A549 (cell line): ENCODE data around the gene XYLT1. TPM values are rescaled to one million over a fixed set of nuclear protein-coding genes. Genes with fewer than 3 reads are reported as not detected.

Source experiments
- ATAC-seq, 2 experiments: fragments of 200-7000 bp in 1 of 2; fragments of >200 bp in 1 of 2; cut with Nextera tagmentation in 1 of 2; cut with Tn5 transposase in 1 of 2; 3 replicates each; pipeline versions ENCODE4 v1.8.0 to v1.9.1; 2018 to 2020; ENCODE audit warnings: mild to moderate bottlenecking in 1 of 2, moderate library complexity in 1 of 2
- CTCF ChIA-PET: fragments of 300-600 bp; sonication (Branson Sonifier 250); formaldehyde crosslinking; extraction: SDS; loops from one replicate; lab custom pipeline; 2021; ENCODE audit warnings: antibody characterized with exemption, inconsistent platforms; lab: Yijun Ruan, JAX
- POLR2A ChIA-PET: fragments of 350-600 bp; formaldehyde crosslinking; extraction: SDS; loops from one replicate; lab custom pipeline; 2021; ENCODE audit warnings: antibody characterized with exemption, inconsistent platforms; lab: Yijun Ruan, JAX
- DNase-seq, 2 experiments: peaks; one replicate each; pipeline versions ENCODE4 v3.0.0 to v3.0.0-alpha.2; 2011 to 2016; ENCODE audit warnings: low read depth in 1 of 2, low spot score in 1 of 2
- FAIRE-seq: peaks from 2 replicates; lab custom pipeline; 2011; peaks lifted over from hg19 to GRCh38; lab: Jason Lieb, UNC
- H3K27ac ChIP-seq, 2 experiments: fragments of >200 bp; sonication (Bioruptor Twin); formaldehyde crosslinking; 3 replicates each; pipeline ENCODE4 v1.5.1; 2016 to 2017
- H3K4me1 ChIP-seq: fragments of >200 bp; sonication (Bioruptor Twin); formaldehyde crosslinking; 3 replicates; pipeline ENCODE4 v1.6.1; 2016
- H3K4me2 ChIP-seq: fragments of >200 bp; sonication (Bioruptor Twin); formaldehyde crosslinking; 3 replicates; pipeline ENCODE4 v1.6.1; 2016
- H3K4me3 ChIP-seq: fragments of >200 bp; sonication (Bioruptor Twin); formaldehyde crosslinking; 3 replicates; pipeline ENCODE4 v1.5.1; 2016
- H3K9me3 ChIP-seq: fragments of >200 bp; sonication (Bioruptor Twin); formaldehyde crosslinking; 3 replicates; pipeline ENCODE4 v1.6.1; 2016
- CEBPB ChIP-seq, 2 experiments: fragments of >200 bp in 1 of 2; sonication (Bioruptor Twin) in 1 of 2; formaldehyde crosslinking in 1 of 2; IDR thresholded peaks; 2 replicates each; pipeline ENCODE4 v1.6.1; 2012 to 2016
- ESRRA ChIP-seq: fragments of 150-350 bp; IDR thresholded peaks from 2 replicates; pipeline ENCODE4 v1.6.1; 2014; ENCODE audit warnings: mild to moderate bottlenecking, low read length, borderline replicate concordance
- JUNB ChIP-seq: fragments of >200 bp; sonication (Bioruptor Twin); formaldehyde crosslinking; IDR thresholded peaks from 2 replicates; pipeline ENCODE4 v1.6.1; 2016
- MAX ChIP-seq: IDR thresholded peaks from 2 replicates; pipeline ENCODE4 v1.6.1; 2012
- MAZ ChIP-seq: fragments of 150-350 bp; IDR thresholded peaks from 2 replicates; pipeline ENCODE4 v1.6.1; 2014; ENCODE audit warnings: antibody characterized with exemption, low read depth, low read length, borderline replicate concordance
- RAD21 ChIP-seq, 2 experiments: fragments of >200 bp in 1 of 2; sonication (Bioruptor Twin) in 1 of 2; formaldehyde crosslinking in 1 of 2; IDR thresholded peaks in 1 of 2; conservative IDR thresholded peaks in 1 of 2; 2 replicates in 1 of 2; 3 replicates in 1 of 2; pipeline ENCODE4 v1.6.1; 2012 to 2018; ENCODE audit warnings: inconsistent platforms in 1 of 2
- REST ChIP-seq: fragments of 200-600 bp; sonication (generic); IDR thresholded peaks from 2 replicates; pipeline ENCODE4 v1.6.1; 2016; ENCODE audit warnings: antibody characterized with exemption, mild to moderate bottlenecking, moderate library complexity
- RNF2 ChIP-seq: fragments of 200-600 bp; sonication (generic); IDR thresholded peaks from 2 replicates; pipeline ENCODE4 v1.6.1; 2016; ENCODE audit warnings: low read depth, mild to moderate bottlenecking, antibody characterized with exemption, moderate library complexity, borderline replicate concordance
- TFCP2L1 ChIP-seq: fragments of 250-450 bp; sonication (Bioruptor Pico); IDR thresholded peaks from 2 replicates; pipeline ENCODE4 v1.5.0; 2021; ENCODE audit warnings: mild to moderate bottlenecking
- USF2 ChIP-seq: fragments of 450-650 bp; IDR thresholded peaks from 2 replicates; pipeline ENCODE4 v1.6.1; 2014; ENCODE audit warnings: antibody characterized with exemption
- ZFP36 ChIP-seq: fragments of 450-650 bp; IDR thresholded peaks from 2 replicates; pipeline ENCODE4 v1.6.1; 2014; ENCODE audit warnings: borderline replicate concordance; ENCODE audit not compliant: partially characterized antibody
- ZSCAN20 ChIP-seq: fragments of 250-450 bp; sonication (Bioruptor Pico); IDR thresholded peaks from 2 replicates; pipeline ENCODE4 v1.8.0; 2022; ENCODE audit warnings: mild to moderate bottlenecking, moderate library complexity
- WGBS: methylation state at CpG from one replicate; pipeline ENCODE4 v1.1.6; 2017; ENCODE audit errors: missing lambda C conversion rate; 5-methylcytosine and 5-hydroxymethylcytosine counted together
- polyA plus RNA-seq, 4 experiments: library from polyadenylated mRNA; depleted of rRNA in 3 of 4; stranded (reverse); fragments of >200 nt; fragmentation: RNase III in 1 of 4; extraction: RNeasy Plus Mini Kit Qiagen cat#74134 plus additional on column Dnase treatment in 1 of 4; gene quantifications; 2 replicates in 3 of 4; 3 replicates in 1 of 4; pipeline ENCODE4 v1.2.3, GENCODE V29; 2011 to 2017
- TF ChIP-seq, protein P1 (sequence below): IDR thresholded peaks from 2 replicates; pipeline ENCODE4 v1.6.1; 2012
- TF ChIP-seq, protein P2 (sequence below): fragments of 250-450 bp; sonication (Bioruptor Pico); IDR thresholded peaks from 2 replicates; pipeline ENCODE4 v1.5.0; 2021; ENCODE audit warnings: mild to moderate bottlenecking, moderate library complexity, borderline replicate concordance
- TF ChIP-seq, protein P3 (sequence below): fragments of >200 bp; sonication (Bioruptor Twin); formaldehyde crosslinking; IDR thresholded peaks from 2 replicates; pipeline ENCODE4 v1.6.1; 2016
- TF ChIP-seq, protein P4 (sequence below): fragments of >200 bp; sonication (Bioruptor Twin); formaldehyde crosslinking; IDR thresholded peaks from 3 replicates; pipeline ENCODE4 v1.6.1; 2016

XYLT1 gene
- polyA plus RNA-seq, 2 of the 4 experiments (the other 2 are of a cell fraction), result 0.78 to 0.88 TPM

DNA sequence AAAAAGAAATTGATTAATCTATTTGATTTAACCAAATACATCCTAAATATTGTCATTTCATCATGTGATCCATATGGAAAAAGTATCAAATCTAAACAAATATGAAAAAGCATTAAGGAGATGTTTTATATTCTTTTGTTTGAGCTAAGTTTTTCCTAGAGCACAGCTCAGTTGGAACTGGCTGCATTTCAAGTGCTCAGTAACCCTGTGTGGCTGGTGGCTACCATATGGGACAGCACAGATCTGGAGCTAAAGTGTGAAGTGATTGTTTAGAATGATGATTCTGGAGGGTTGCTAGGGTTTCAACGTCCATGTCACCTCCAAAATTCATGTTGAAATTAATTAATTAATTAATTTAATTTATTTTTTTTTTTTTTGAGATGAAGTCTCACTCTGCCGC lies 137.5 kb downstream of the XYLT1 start:
- Histone ChIP-seq H3K4me1 (no peaks in the 10 kb centered on the region), H3K4me3 (no peak overlapping the region), H3K27ac (no peak overlapping the region), H3K4me2 (no peak overlapping the region), H3K9me3 (no peaks in the 10 kb centered on the region)
- DNase-seq, result no peak
- WGBS, result 20% methylated on average over 2 of the region's 2 CpGs
- TF ChIP-seq RAD21 (conservative IDR thresholded peaks at IDR 0.05 in 1 of 2, IDR thresholded peaks at IDR 0.05 in 1 of 2) (no peak), ZSCAN20 (CRISPR knock-in tag) (no peak), TFCP2L1 (CRISPR knock-in tag) (no peak), MAX (no peak), ZFP36 (no peak), CEBPB (IDR thresholded peaks at IDR 0.05) (no peak), MAZ (no peak), RNF2 (no peak), JUNB (no peak), ESRRA (no peak), USF2 (no peak)
- TF ChIP-seq, protein P1, sequence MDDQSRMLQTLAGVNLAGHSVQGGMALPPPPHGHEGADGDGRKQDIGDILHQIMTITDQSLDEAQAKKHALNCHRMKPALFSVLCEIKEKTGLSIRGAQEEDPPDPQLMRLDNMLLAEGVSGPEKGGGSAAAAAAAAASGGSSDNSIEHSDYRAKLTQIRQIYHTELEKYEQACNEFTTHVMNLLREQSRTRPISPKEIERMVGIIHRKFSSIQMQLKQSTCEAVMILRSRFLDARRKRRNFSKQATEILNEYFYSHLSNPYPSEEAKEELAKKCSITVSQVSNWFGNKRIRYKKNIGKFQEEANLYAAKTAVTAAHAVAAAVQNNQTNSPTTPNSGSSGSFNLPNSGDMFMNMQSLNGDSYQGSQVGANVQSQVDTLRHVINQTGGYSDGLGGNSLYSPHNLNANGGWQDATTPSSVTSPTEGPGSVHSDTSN, result no peak
- TF ChIP-seq, protein P2, sequence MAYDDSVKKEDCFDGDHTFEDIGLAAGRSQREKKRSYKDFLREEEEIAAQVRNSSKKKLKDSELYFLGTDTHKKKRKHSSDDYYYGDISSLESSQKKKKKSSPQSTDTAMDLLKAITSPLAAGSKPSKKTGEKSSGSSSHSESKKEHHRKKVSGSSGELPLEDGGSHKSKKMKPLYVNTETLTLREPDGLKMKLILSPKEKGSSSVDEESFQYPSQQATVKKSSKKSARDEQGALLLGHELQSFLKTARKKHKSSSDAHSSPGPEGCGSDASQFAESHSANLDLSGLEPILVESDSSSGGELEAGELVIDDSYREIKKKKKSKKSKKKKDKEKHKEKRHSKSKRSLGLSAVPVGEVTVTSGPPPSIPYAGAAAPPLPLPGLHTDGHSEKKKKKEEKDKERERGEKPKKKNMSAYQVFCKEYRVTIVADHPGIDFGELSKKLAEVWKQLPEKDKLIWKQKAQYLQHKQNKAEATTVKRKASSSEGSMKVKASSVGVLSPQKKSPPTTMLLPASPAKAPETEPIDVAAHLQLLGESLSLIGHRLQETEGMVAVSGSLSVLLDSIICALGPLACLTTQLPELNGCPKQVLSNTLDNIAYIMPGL (CRISPR knock-in tag), result no peak
- TF ChIP-seq, protein P3, sequence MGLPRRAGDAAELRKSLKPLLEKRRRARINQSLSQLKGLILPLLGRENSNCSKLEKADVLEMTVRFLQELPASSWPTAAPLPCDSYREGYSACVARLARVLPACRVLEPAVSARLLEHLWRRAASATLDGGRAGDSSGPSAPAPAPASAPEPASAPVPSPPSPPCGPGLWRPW, result no peak
- TF ChIP-seq, protein P4, sequence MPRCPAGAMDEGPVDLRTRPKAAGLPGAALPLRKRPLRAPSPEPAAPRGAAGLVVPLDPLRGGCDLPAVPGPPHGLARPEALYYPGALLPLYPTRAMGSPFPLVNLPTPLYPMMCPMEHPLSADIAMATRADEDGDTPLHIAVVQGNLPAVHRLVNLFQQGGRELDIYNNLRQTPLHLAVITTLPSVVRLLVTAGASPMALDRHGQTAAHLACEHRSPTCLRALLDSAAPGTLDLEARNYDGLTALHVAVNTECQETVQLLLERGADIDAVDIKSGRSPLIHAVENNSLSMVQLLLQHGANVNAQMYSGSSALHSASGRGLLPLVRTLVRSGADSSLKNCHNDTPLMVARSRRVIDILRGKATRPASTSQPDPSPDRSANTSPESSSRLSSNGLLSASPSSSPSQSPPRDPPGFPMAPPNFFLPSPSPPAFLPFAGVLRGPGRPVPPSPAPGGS, result no peak
- no peak for ATAC-seq
- POLR2A ChIA-PET, result no interaction called here
- no peak for FAIRE-seq
- CTCF ChIA-PET, result interaction anchor here (1.1 kb wide), 1 partner anchor 9 kb away, joined by 3 read pairs; no protein-coding TSS in a partner anchor

GRCh38 chr16:17331991-17332390 lies 138.8 kb downstream of the XYLT1 start:
- Histone ChIP-seq H3K27ac (no peak overlapping the region), H3K9me3 (no peaks in the 10 kb centered on the region), H3K4me2 (no peak overlapping the region), H3K4me1 (no peaks in the 10 kb centered on the region), H3K4me3 (no peak overlapping the region)
- ATAC-seq (no peak), DNase-seq (no peak), FAIRE-seq (no peak)
- whole genome bisulfite sequencing, result 32% methylated on average over 4 of the region's 4 CpGs
- POLR2A ChIA-PET, result no interaction called here
- CTCF ChIA-PET, result no interaction called here
- no peak for TF ChIP-seq MAX

GRCh38 chr16:17331071-17331607 lies 139.6 kb downstream of the XYLT1 start:
- Histone ChIP-seq H3K4me2 (no peak overlapping the region), H3K4me3 (no peak overlapping the region), H3K4me1 (no peaks in the 10 kb centered on the region), H3K27ac (no peak overlapping the region), H3K9me3 (no peaks in the 10 kb centered on the region)
- TF ChIP-seq REST, result no peak
- WGBS, result 29% methylated on average over 4 of the region's 10 CpGs
- FAIRE-seq (no peak), DNase-seq (no peak), ATAC-seq (no peak)
- CTCF ChIA-PET, result interaction anchor here (1.1 kb wide), 1 partner anchor 25 kb away, joined by 3 read pairs; no protein-coding TSS in a partner anchor
- POLR2A ChIA-PET, result no interaction called here
